Large intestine (tissue), 3 donors: ENCODE data around the gene TNS4. TPM values are rescaled to one million over a fixed set of nuclear protein-coding genes. Genes with fewer than 3 reads are reported as not detected.

Source experiments
- DNase-seq, 2 donors: peaks; one replicate each; pipeline versions ENCODE4 v3.0.0 to v3.0.0-alpha.2; 2013
- H3K27ac ChIP-seq: one replicate; pipeline ENCODE4 v1.5.1; 2013; ENCODE audit warnings: low read length
- H3K27me3 ChIP-seq: 2 replicates; pipeline ENCODE4 v1.6.1; 2013; ENCODE audit warnings: low read length; ENCODE audit not compliant: control insufficient read depth, insufficient read depth
- H3K36me3 ChIP-seq: 2 replicates; pipeline ENCODE4 v1.6.1; 2013; ENCODE audit warnings: low read length; ENCODE audit not compliant: control insufficient read depth, insufficient read depth
- H3K4me1 ChIP-seq: one replicate; pipeline ENCODE4 v1.6.1; 2013; ENCODE audit warnings: low read length; ENCODE audit not compliant: control insufficient read depth, insufficient read depth
- H3K4me3 ChIP-seq: one replicate; pipeline ENCODE4 v1.5.1; 2013; ENCODE audit warnings: low read length
- H3K9me3 ChIP-seq: one replicate; pipeline ENCODE4 v1.6.1; 2013; ENCODE audit warnings: mild to moderate bottlenecking, low read depth, low read length, moderate library complexity; ENCODE audit not compliant: control insufficient read depth
- WGBS: methylation state at CpG from one replicate; pipeline ENCODE4 v1.1.5; 2013; ENCODE audit warnings: low lambda C conversion rate; ENCODE audit not compliant: insufficient coverage; 5-methylcytosine and 5-hydroxymethylcytosine counted together
- polyA plus RNA-seq: library from polyadenylated mRNA; unstranded; fragments of 120-200 nt; gene quantifications from one replicate; pipeline ENCODE4 v1.2.1, GENCODE V29; 2013

TNS4 gene
- polyA plus RNA-seq, 1 donor = 0.06 TPM

DNA sequence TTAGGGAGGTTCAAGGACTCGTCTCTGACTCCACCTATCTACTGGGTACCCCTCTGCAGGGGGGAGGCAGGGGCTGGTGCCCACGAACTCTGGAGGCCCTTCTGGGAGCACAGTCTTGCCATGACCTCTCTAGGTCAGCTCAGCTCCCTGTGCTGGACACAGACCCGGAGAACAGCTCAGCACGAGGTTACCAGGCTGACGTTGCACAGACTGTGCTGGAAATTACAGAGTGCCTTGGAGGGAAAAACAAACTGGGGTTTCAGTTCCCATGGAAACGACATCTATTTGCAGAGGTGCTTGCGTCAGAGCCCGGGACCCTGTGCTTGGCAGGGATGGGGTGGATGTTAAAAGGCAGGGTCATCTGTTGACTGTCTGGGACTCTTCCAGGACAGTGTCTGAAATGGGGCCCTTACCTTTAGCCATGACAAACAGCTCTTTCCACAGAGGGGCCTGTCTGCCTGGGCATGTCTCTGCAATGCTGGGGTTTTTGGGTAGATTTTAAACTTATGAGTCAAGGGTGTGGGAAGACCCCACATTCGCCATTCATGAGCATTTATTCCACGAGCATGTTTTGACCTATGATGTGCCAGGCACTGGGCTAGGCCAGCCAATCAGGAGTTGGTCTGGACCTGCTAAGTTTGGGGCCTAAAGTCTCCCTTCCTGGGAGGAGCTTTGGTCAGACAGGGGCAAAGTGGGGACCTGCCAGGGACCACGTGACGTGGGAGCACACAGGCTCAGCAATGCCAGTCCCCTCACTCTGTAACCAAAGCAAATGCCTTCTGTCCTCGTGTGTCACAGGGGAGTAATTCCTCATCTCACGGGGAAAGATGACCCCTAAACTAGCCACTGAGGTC is 41.4 kb upstream of the TNS4 start:
- DNase-seq = peak; percentile 77
- Histone ChIP-seq H3K27me3 (no peaks in the 10 kb centered on the region), H3K4me1 (peaks cover 23% of the 10 kb centered on the region), H3K27ac (peak overlapping the region; percentile 76), H3K4me3 (no peak overlapping the region), H3K9me3 (no peaks in the 10 kb centered on the region), H3K36me3 (no peaks in the 10 kb centered on the region)
- WGBS = no CpG with 5 or more reads among the region's 14 CpGs

DNA sequence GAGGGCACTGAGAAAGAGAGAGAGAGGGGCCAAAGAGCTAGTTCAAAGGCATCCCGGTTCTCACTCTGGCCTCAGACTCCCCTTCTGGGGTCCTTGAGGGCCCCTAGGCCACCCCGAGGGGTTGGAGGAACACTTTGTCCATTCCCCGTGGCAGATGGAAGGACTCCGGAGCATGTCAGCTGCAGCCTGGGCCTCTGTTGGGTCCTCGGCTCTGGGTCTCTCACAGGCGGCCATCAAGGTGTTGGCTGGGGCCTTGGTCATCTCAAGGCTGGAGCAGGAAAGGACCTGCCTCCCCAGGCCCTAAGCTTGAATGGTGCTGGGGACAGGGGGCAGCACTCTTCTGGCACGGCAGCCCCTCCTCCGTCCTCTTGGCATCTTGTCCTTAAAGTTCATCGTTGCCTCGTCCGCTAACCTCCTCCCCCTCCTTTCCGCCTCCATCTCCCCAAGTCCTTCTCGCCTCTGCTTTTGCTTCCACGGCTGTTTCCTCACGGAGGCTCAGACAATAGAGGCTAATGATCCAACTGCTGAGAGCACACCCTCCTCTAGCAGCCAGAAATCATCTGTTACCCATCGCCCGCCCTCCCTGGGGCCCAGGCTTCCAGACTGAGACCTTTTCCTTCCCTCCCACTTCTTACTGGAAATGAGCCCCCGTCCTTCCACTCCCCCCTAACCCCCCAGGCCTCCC is 40.6 kb upstream of the TNS4 start:
- peak in 1 of 2 donors; percentile 52 for DNase-seq
- Histone ChIP-seq H3K27me3 (no peaks in the 10 kb centered on the region), H3K4me1 (peaks cover 23% of the 10 kb centered on the region), H3K4me3 (no peak overlapping the region), H3K9me3 (no peaks in the 10 kb centered on the region), H3K36me3 (no peaks in the 10 kb centered on the region), H3K27ac (peak overlapping the region; percentile 76)
- WGBS = 75% methylated on average over 6 of the region's 18 CpGs

DNA sequence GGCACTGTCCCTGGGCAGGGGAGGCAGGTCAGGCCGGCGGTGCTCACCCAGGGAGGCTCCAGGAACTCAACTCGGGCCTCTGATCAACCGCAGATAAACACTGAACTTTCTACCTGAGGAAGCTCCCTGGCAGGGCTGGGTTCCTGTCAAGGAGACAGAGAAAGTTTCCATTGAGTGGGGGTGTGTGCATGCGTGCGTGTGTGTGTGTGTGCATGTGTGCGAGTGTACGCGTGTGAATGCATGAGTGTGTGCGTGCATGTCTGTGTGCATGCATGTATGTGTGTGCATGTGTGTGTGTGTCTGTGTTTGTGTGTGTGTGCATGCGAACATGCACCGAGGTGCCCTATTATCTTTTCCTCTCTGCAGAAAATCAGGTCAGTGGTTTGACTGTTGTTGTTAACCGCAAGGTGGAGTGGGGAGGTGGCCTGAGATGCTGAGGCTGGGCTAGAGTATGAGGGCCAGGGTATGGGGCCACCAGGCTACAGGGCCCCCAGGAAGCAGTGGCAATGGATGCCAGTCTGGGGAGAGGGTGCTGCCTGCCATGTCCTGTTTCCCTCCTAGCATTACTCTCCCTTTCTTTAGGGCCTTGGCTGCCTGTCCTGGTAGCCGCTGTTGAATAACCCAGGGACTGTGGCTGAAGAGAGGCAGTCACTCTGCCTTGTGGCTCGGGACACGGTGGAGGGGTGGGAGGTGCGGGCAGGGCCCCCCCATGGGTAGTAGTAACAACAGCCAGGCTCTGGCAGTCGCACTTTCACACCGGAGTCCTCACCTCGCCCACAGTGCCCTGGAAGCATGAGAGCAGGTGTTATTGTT is 39.8 kb upstream of the TNS4 start:
- WGBS = no CpG with 5 or more reads among the region's 20 CpGs
- Histone ChIP-seq H3K27me3 (no peaks in the 10 kb centered on the region), H3K36me3 (no peaks in the 10 kb centered on the region), H3K4me1 (peaks cover 26% of the 10 kb centered on the region), H3K27ac (peak overlapping the region; percentile 76), H3K9me3 (no peaks in the 10 kb centered on the region), H3K4me3 (no peak overlapping the region)
- peak in 1 of 2 donors; percentile 73 for DNase-seq

DNA sequence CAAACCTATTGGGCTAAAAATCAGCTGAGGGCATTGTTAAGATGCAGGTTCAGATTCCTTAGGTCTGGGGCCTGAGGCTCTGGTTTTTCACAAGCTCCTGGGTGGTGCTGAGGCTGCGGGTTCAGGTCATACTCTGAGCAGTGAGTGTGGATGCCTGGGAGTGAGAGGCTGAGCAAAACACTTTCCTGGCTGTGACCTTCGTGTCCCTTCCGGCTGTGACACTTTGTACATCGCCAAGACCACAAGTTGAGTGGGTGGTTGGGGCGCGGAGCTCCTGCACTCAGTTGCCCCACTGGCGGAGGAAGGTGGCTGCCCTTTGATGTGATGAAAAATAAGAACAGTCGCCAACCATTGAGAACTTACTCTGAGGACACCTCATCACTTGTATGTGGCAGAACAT is 39.0 kb upstream of the TNS4 start:
- no peak overlapping the region for H3K4me3 ChIP-seq
- H3K27ac ChIP-seq = no peak overlapping the region
- H3K36me3 ChIP-seq = no peaks in the 10 kb centered on the region
- peaks cover 26% of the 10 kb centered on the region for H3K4me1 ChIP-seq
- no CpG with 5 or more reads among the region's 8 CpGs for WGBS
- no peaks in the 10 kb centered on the region for H3K9me3 ChIP-seq
- DNase-seq = no peak
- H3K27me3 ChIP-seq = peaks cover 2% of the 10 kb centered on the region

DNA sequence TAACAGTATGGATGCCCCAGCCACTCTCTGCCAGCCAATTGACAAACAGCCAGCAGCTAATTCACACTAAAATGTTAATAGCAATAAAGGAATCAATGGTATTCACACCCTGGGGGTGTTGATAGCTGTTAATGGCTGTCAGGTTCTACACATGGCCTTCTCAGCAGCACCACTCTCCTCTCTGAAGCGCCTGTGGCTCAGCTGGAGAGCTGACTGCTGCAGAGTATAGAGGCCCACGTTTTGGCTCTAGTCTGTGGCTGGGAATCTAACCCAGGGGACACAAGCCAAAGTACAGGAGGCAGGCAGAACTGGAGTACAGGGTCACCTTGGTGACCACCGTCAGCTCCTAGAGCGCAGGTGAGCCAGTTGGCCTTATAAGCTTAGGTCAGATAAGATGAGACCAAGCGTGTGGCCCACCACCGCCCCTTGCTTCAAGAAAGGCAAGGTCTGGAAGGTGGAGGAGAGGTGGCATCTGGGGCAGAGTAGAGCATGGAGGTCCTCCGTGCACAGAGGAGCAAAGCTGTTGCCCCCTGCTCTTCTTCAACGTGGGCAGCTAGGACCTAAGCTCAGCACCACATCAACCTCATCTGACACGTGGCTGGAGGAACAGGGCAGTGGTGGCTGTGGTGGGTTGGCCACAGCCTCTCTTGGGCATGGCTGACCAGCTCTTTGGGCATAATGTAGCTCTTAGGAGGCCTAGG is 38.4 kb upstream of the TNS4 start:
- Histone ChIP-seq H3K9me3 (no peaks in the 10 kb centered on the region), H3K4me3 (no peak overlapping the region), H3K27ac (no peak overlapping the region), H3K27me3 (peaks cover 2% of the 10 kb centered on the region), H3K36me3 (no peaks in the 10 kb centered on the region), H3K4me1 (peaks cover 26% of the 10 kb centered on the region)
- no CpG with 5 or more reads among the region's 9 CpGs for WGBS
- DNase-seq = no peak

DNA sequence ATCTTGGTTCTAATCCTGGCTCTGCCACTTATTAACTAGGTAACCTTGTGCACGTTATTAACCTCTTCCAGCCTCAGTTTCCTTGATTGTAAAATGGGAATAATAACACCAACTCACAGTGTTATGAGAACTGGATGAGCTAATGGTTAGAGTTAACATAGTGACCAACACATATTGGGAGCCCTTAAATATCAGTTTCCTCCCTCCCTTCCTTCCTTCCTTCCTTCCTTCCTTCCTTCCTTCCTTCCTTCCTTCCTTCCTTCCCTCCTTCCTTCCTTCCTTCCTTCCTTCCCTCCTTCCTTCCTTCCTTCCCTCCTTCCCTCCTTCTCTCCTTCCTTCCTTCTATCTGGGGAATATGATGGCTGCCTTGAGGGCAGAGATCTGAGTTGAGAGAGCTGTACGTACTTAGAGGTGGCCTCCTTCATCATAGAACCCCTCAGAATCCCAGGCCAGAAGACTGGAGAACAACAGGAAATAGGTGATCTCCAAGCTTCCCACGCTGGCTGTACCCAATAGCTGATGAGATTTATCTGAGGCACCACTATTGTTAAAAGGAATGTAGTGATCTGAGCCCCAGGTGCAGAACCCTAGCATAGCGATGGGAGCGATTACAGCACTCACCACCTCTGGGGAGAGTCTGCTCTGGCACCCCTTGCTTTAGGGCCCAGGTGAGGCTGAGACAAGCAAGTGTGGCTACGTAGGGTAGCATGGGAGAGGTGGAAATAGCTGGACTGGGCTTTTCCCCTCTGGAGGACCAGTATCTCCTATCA is 37.7 kb upstream of the TNS4 start:
- 80% methylated on average over 1 of the region's 6 CpGs for WGBS
- Histone ChIP-seq H3K4me1 (peaks cover 26% of the 10 kb centered on the region), H3K27ac (no peak overlapping the region), H3K9me3 (no peaks in the 10 kb centered on the region), H3K27me3 (peaks cover 2% of the 10 kb centered on the region), H3K4me3 (no peak overlapping the region), H3K36me3 (no peaks in the 10 kb centered on the region)
- DNase-seq = no peak

DNA sequence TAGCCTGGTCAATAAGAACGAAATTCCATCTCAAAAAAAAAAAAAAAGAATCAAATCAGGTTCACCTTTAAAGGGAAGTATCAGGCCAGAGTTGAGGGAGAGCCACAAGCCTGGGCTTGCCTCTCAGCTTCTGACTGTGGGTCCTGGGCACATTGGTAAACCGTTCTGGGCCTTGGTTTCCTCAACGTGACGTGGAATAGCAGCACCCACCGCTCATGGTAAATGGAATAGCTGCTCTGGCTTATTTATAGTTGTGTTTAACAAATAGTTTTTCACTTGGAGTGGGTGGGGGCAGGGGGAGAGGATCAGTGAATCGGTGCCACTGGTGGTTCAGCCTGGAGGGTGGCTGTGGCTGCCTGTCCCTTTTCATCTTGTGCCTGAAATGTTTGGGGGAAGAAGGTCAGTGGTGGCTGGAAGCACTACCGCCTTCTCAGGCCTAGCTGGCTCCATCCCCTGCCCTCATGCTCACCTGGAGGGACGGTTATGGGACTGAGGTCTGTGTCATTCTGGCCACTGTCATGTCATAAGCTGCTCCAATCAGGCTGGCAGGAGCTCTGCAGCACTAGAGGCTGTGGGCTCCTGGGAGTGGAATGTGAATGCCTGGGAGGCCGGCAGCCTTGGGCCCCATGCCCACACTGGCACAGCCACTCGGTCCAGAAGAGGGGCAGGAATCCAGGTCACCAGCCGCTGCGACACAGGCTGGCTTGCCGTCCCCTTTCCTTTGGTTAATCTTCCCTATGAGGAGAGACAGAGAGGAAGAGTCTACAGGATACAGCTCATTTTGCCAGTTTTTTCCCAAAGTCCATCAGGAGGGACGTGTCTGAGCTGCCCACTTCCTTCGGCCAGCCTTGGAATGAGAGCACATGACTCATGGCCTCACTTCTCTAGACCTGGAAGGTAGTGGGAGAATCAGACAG is 36.9 kb upstream of the TNS4 start:
- Histone ChIP-seq H3K27ac (no peak overlapping the region), H3K4me1 (peaks cover 28% of the 10 kb centered on the region), H3K27me3 (peaks cover 2% of the 10 kb centered on the region), H3K9me3 (no peaks in the 10 kb centered on the region), H3K4me3 (no peak overlapping the region), H3K36me3 (no peaks in the 10 kb centered on the region)
- WGBS = no CpG with 5 or more reads among the region's 15 CpGs
- no peak for DNase-seq

DNA sequence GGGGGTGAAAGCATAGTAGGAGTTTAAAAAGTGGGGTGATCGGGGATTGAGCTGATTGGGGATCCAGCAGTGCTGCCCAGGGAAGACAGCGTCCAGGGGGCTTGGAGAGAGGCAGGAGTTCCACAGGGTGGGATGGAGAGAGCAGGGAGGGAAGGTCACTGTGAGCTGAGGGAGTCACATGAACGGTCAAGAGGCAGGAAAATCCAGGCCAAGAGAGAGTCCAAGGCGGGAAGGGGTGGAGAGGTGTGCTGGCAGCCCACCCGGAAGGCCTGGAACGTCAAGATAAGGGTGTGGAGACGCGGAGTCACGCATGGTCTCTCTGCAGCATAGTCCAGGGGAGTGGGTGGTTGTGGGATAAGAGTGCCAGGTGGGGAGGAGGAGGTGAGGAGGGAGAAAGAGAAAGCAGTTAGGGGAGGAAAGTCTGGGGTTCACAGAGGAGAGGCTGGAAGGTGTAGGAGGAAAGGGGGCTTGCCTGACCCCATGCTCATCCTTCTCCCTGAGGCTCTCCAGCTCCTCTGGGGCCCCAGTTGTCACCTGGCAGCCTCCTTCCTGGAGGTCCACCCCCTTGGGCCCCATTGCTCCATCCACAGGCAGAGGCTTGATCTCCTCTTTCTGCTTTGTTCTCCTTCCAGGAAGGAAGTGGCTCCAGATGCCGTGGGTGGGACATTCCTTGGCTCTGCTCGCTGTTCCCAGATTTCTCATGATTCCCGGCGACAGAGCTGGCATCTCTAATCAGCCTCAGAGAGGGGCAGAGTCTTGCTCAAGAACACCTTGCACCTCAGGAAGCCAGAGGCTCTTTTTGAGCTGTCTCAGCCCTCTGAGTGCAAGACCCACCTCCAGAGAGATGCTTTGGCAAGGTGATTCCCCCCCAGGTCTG is 35.1 kb upstream of the TNS4 start:
- H3K27ac ChIP-seq = no peak overlapping the region
- peaks cover 22% of the 10 kb centered on the region for H3K4me1 ChIP-seq
- no peak overlapping the region for H3K4me3 ChIP-seq
- no CpG with 5 or more reads among the region's 13 CpGs for WGBS
- DNase-seq = no peak
- peaks cover 2% of the 10 kb centered on the region for H3K27me3 ChIP-seq
- H3K36me3 ChIP-seq = no peaks in the 10 kb centered on the region
- no peaks in the 10 kb centered on the region for H3K9me3 ChIP-seq
